ENCODE measurements around the gene BPIFA3. TPM values are rescaled to one million over a fixed set of nuclear protein-coding genes. Genes with fewer than 3 reads are reported as not detected.

Gene BPIFA3
- total and polyA plus RNA-seq, 9 of the 15 experiments (the other 6 are each of a cell fraction or from before 2014, with no cell fraction given): not detected

DNA sequence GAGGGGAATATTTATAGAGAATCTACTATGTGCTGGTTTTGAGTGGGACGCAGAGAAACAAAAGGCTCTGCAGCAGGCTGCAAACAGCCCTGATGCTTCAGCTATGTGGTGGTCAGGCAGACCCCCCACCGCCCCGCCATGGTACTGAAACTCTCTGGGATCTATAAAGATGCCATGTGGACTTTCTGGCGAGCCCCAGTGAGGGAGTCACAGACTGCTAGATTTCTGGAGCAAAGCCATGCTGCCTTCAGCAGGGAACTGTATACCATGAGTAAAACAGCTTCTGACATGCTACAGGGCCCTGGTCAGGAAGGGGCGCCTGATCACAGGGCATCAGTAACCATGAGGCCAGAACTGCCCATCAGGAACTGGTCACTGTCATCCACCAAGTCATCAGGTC is 46.6 kb downstream of the BPIFA3 start:
- CTCF ChIA-PET (ENCODE audit: low intra/inter-chr PET ratio): no interaction called here

More for the DNA sequence above, 46.6 kb downstream of the BPIFA3 start:
- Histone ChIP-seq H4K20me1 (replicated peaks; ENCODE audit: control insufficient read depth, insufficient read depth, low read length) (no peaks in the 10 kb centered on the region), H3K36me3 (ENCODE audit: control insufficient read depth, insufficient read depth, low read length) (no peaks in the 10 kb centered on the region), H3K27me3 (ENCODE audit: control insufficient read depth in 2 of 2, insufficient read depth in 2 of 2, low read length in 2 of 2) (no peaks in the 10 kb centered on the region), H3K9me1 (ENCODE audit: control insufficient read depth, insufficient read depth, low read length) (no peaks in the 10 kb centered on the region), H3K27ac (ENCODE audit: extremely low read depth, low read depth, low read length) (no peak overlapping the region), H3K79me2 (ENCODE audit: control insufficient read depth, insufficient read depth, low read length) (no peaks in the 10 kb centered on the region), H3K9ac (ENCODE audit: insufficient read depth in 1 of 2, low read depth in 2 of 2, low read length in 2 of 2) (no peak overlapping the region), H3K4me3 (no peak overlapping the region), H3K9me3 (replicated peaks; ENCODE audit: control insufficient read depth, insufficient read depth, low read depth, low read length) (no peaks in the 10 kb centered on the region), H3K4me2 (ENCODE audit: insufficient read depth, low read length) (no peak overlapping the region), H3K4me1 (replicated peaks in 1 of 2; ENCODE audit: control insufficient read depth in 2 of 2, insufficient read depth in 2 of 2, low read length in 2 of 2) (no peaks in the 10 kb centered on the region), H2AFZ (ENCODE audit: low read depth, low read length) (no peak overlapping the region)
- no peak for ATAC-seq
- in situ Hi-C loops (cut with MboI) (no loop called here), intact Hi-C loops (cut with micrococcal nuclease) (no loop called here)
- POLR2A ChIA-PET: no interaction called here
- BruUV-seq (replicated peaks): no TSS peak
- no peak for FAIRE-seq
- 2% methylated on average over 5 of the region's 5 CpGs for WGBS (ENCODE audit: insufficient coverage, low coverage, missing lambda C conversion rate)
- TF ChIP-seq ZSCAN32 (CRISPR knock-in tag; IDR thresholded peaks at IDR 0.05): no peak
- TF ChIP-seq RAD51 (IDR thresholded peaks at IDR 0.05; ENCODE audit: borderline replicate concordance, low read depth): no peak
- no peak for TF ChIP-seq SRSF9 (IDR thresholded peaks at IDR 0.05; ENCODE audit: borderline replicate concordance, low read depth, low read length)
- TF ChIP-seq TCF7 (IDR thresholded peaks at IDR 0.05; ENCODE audit: borderline replicate concordance): no peak
- no peak for TF ChIP-seq CBX3 (IDR thresholded peaks at IDR 0.05; ENCODE audit: borderline replicate concordance in 1 of 2, low read length in 2 of 2)
- TF ChIP-seq ZNF140 (CRISPR knock-in tag; IDR thresholded peaks at IDR 0.05): no peak
- TF ChIP-seq CHD1 (IDR thresholded peaks at IDR 0.05; ENCODE audit: low read length): no peak
- no peak for TF ChIP-seq SNAPC5 (CRISPR knock-in tag; IDR thresholded peaks at IDR 0.05)
- TF ChIP-seq, protein P1, sequence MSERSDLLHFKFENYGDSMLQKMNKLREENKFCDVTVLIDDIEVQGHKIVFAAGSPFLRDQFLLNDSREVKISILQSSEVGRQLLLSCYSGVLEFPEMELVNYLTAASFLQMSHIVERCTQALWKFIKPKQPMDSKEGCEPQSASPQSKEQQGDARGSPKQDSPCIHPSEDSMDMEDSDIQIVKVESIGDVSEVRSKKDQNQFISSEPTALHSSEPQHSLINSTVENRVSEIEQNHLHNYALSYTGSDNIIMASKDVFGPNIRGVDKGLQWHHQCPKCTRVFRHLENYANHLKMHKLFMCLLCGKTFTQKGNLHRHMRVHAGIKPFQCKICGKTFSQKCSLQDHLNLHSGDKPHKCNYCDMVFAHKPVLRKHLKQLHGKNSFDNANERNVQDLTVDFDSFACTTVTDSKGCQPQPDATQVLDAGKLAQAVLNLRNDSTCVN (CRISPR knock-in tag; IDR thresholded peaks at IDR 0.05): no peak
- TF ChIP-seq RCOR1 (IDR thresholded peaks at IDR 0.05; ENCODE audit: borderline replicate concordance in 1 of 2, low read depth in 2 of 2, low read length in 2 of 2): no peak
- no peak for TF ChIP-seq POLR2AphosphoS2 (IDR thresholded peaks at IDR 0.05; ENCODE audit: low read length)
- no peak for TF ChIP-seq SMAD3 (CRISPR knock-in tag; conservative IDR thresholded peaks at IDR 0.05)
- no peak for TF ChIP-seq RBM34 (IDR thresholded peaks at IDR 0.05; ENCODE audit: borderline replicate concordance, insufficient read depth, low read length)
- TF ChIP-seq POLR2A (conservative IDR thresholded peaks at IDR 0.05): no peak
- TF ChIP-seq ILF3 (IDR thresholded peaks at IDR 0.05; ENCODE audit: borderline replicate concordance): no peak
- no peak for TF ChIP-seq NFYB (IDR thresholded peaks at IDR 0.05; ENCODE audit: extremely low read depth, insufficient read length)
- DNase-seq (ENCODE audit: extremely low read depth in 1 of 4, low spot score in 3 of 4): no peak

All from K562 (cell line).